ENCODE data around the gene ALDH1A2.
A peak's percentile ranks its signal among the peaks of the same experiment; 100 is the strongest.

Gene ALDH1A2

DNA sequence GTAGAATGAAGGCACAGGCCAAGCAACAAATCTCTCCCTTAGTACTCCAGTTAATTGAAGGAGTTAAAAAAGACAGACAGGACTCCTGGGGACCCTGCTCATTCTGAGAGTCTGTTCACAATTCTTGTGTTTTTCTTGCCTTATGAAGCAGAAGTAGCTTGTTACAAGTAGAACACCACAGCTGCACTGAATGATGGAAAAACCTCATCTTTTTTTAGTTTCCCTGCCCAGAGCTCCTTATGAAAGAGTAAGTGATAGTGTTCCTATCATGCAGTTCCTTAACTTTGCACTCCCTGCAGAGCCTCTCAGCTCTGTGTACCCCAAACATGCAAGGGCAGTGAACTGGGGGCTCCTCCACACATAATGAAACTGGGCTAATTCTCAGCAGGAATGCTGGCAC, 95.5 kb downstream of the ALDH1A2 start:
- TF ChIP-seq FOXP2 (optimal IDR thresholded peaks at IDR 0.05; ENCODE audit: borderline replicate concordance, extremely low read depth, extremely low read length, insufficient read depth) (no peak), SIN3A (IDR thresholded peaks at IDR 0.05; ENCODE audit: borderline replicate concordance, insufficient read depth, low read length) (no peak), POLR2AphosphoS5 (IDR thresholded peaks at IDR 0.05; ENCODE audit: low read depth, low read length) (no peak), TAF1 (IDR thresholded peaks at IDR 0.05; ENCODE audit: borderline replicate concordance, insufficient read depth, low read length) (no peak)
- TF ChIP-seq, protein P1, sequence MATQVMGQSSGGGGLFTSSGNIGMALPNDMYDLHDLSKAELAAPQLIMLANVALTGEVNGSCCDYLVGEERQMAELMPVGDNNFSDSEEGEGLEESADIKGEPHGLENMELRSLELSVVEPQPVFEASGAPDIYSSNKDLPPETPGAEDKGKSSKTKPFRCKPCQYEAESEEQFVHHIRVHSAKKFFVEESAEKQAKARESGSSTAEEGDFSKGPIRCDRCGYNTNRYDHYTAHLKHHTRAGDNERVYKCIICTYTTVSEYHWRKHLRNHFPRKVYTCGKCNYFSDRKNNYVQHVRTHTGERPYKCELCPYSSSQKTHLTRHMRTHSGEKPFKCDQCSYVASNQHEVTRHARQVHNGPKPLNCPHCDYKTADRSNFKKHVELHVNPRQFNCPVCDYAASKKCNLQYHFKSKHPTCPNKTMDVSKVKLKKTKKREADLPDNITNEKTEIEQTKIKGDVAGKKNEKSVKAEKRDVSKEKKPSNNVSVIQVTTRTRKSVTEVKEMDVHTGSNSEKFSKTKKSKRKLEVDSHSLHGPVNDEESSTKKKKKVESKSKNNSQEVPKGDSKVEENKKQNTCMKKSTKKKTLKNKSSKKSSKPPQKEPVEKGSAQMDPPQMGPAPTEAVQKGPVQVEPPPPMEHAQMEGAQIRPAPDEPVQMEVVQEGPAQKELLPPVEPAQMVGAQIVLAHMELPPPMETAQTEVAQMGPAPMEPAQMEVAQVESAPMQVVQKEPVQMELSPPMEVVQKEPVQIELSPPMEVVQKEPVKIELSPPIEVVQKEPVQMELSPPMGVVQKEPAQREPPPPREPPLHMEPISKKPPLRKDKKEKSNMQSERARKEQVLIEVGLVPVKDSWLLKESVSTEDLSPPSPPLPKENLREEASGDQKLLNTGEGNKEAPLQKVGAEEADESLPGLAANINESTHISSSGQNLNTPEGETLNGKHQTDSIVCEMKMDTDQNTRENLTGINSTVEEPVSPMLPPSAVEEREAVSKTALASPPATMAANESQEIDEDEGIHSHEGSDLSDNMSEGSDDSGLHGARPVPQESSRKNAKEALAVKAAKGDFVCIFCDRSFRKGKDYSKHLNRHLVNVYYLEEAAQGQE (IDR thresholded peaks at IDR 0.05; ENCODE audit: insufficient read depth in 1 of 2, low read depth in 2 of 2, low read length in 2 of 2): no peak

DNA sequence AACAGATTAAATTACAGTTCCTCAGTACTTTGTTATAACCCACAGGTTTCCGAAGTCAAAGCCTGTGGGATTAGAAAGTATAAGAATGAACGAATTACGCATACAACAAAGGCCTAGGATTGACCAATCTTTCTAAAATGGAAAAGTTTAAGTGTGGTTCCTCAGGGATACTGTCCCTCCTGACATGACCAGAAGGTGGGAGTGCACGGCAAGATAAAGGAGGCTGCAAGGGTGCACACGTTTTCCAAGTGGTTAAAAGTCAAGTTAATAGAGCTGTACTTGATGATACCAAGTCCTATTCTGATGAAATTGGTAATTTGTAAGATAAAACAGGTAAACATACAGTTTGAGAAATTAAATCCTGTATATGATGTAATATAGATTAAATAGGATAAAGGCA, 96.2 kb downstream of the ALDH1A2 start:
- TF ChIP-seq, protein P1 (IDR thresholded peaks at IDR 0.05; ENCODE audit: insufficient read depth in 1 of 2, low read depth in 2 of 2, low read length in 2 of 2): no peak
- no peak for TF ChIP-seq TAF1 (IDR thresholded peaks at IDR 0.05; ENCODE audit: borderline replicate concordance, insufficient read depth, low read length)
- no peak for TF ChIP-seq POLR2AphosphoS5 (IDR thresholded peaks at IDR 0.05; ENCODE audit: low read depth, low read length)
- TF ChIP-seq SIN3A (IDR thresholded peaks at IDR 0.05; ENCODE audit: borderline replicate concordance, insufficient read depth, low read length): no peak
- TF ChIP-seq FOXP2 (optimal IDR thresholded peaks at IDR 0.05; ENCODE audit: borderline replicate concordance, extremely low read depth, extremely low read length, insufficient read depth): no peak

DNA sequence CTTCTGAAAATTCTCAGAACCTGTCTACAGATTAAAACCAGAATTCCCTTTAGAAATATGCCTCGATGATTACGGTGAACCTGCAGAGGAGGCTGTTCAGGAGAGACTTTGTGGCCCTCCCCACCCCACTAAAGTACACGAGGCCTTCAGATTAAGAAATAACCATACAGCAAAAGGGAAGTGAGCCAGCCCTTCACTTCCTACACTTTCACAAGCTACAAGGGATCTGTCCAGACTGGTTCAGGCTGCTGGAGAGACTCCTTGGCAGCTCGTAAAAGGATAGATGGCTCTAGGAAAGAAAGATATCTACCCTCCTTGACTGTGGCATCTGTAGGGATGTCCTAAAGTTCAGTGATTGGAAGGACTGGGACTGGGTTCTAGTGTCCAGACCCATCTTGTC, 102.6 kb downstream of the ALDH1A2 start:
- no peak for TF ChIP-seq SIN3A (IDR thresholded peaks at IDR 0.05; ENCODE audit: borderline replicate concordance, insufficient read depth, low read length)
- TF ChIP-seq, protein P1 (IDR thresholded peaks at IDR 0.05; ENCODE audit: insufficient read depth in 1 of 2, low read depth in 2 of 2, low read length in 2 of 2): 0 out of 4 replicates have a peak, but pooled peaks of 1 of the 2 experiments have one; percentile 32

DNA sequence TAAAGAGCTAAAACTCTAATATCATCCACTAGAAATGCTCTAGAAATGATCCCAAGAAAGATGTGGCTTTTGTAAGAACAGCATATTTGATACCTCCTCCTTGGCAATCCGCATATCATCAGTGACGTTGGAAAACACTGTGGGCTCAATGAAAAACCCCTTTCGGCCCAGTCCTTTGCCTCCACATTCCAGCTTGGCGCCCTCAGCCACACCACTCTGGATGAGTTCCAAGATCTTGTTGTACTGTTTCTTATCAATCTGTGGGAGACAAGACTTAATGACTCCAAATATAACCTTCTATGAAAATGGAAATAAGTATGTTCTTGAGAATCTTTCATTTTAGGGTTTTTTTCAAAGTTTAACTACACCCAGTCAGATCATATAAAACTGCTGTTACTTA, 103.6 kb downstream of the ALDH1A2 start:
- TF ChIP-seq POLR2AphosphoS5 (IDR thresholded peaks at IDR 0.05; ENCODE audit: low read depth, low read length) (no peak), SIN3A (IDR thresholded peaks at IDR 0.05; ENCODE audit: borderline replicate concordance, insufficient read depth, low read length) (no peak), FOXP2 (optimal IDR thresholded peaks at IDR 0.05; ENCODE audit: borderline replicate concordance, extremely low read depth, extremely low read length, insufficient read depth) (no peak), TAF1 (IDR thresholded peaks at IDR 0.05; ENCODE audit: borderline replicate concordance, insufficient read depth, low read length) (no peak)
- TF ChIP-seq, protein P1 (IDR thresholded peaks at IDR 0.05; ENCODE audit: insufficient read depth in 1 of 2, low read depth in 2 of 2, low read length in 2 of 2): no peak

DNA sequence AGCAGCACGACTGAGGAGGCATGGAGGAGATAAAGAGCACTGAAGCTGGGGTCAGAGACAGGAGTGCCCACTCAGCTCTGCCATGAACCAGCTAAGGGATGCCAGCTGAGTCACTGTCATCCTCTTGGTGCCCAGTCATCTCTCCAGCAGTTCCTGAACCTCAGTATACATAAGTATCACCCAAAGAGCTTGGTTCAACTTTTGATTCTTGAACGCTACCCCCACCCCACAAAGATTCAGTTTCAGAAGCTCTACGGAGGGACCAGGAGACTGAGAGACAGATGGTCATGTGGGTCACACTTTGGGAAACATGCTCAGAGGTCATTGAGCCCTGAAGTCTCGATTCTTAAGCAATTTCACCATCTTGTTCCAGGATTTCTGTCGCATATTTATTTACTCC, 108.4 kb downstream of the ALDH1A2 start:
- TF ChIP-seq POLR2AphosphoS5 (IDR thresholded peaks at IDR 0.05; ENCODE audit: low read depth, low read length): no peak
- no peak for TF ChIP-seq TAF1 (IDR thresholded peaks at IDR 0.05; ENCODE audit: borderline replicate concordance, insufficient read depth, low read length)
- no peak for TF ChIP-seq FOXP2 (optimal IDR thresholded peaks at IDR 0.05; ENCODE audit: borderline replicate concordance, extremely low read depth, extremely low read length, insufficient read depth)
- TF ChIP-seq, protein P1 (IDR thresholded peaks at IDR 0.05; ENCODE audit: insufficient read depth in 1 of 2, low read depth in 2 of 2, low read length in 2 of 2): no peak
- no peak for TF ChIP-seq SIN3A (IDR thresholded peaks at IDR 0.05; ENCODE audit: borderline replicate concordance, insufficient read depth, low read length)

Data from PFSK-1 (cell line).